Hepatic stellate cell (primary cell): ENCODE data around the gene CIB2.
A peak's percentile ranks its signal among the peaks of the same experiment; 100 is the strongest.

Experiments
- DNase-seq: peaks from one replicate; pipeline ENCODE4 v3.0.0; 2011; ENCODE audit warnings: low spot score

Gene CIB2

GRCh38 chr15:78149068-78149804 lies 18.0 kb upstream of the CIB2 start, which contains the start of gene IDH3A:
Gene IDH3A (plus strand): TSS chr15:78149362. CDS start chr15:78149404, 42 bp downstream.
- DNase-seq = peak; percentile 96

GRCh38 chr15:78148392-78149067 lies 17.3 kb upstream of the CIB2 start:
- DNase-seq = no peak

GRCh38 chr15:78147566-78147965 lies 16.3 kb upstream of the CIB2 start:
- DNase-seq = no peak

GRCh38 chr15:78146425-78147154 lies 15.3 kb upstream of the CIB2 start:
- DNase-seq = no peak

GRCh38 chr15:78142332-78142731 lies 11.1 kb upstream of the CIB2 start:
- DNase-seq = no peak

GRCh38 chr15:78140292-78140691 lies 9.0 kb upstream of the CIB2 start:
- DNase-seq = no peak

- no peak for DNase-seq
Measured at GRCh38 chr15:78139578-78139977, 8.3 kb upstream of the CIB2 start.

GRCh38 chr15:78133801-78134200 lies 2.6 kb upstream of the CIB2 start:
- DNase-seq = no peak

- DNase-seq = no peak
Measured at GRCh38 chr15:78130466-78131294, 565 bp downstream of the CIB2 start.

- no peak for DNase-seq
Measured at GRCh38 chr15:78129751-78130287, 1.4 kb downstream of the CIB2 start.

- DNase-seq = no peak
Measured at GRCh38 chr15:78129077-78129750, 2.0 kb downstream of the CIB2 start.

- no peak for DNase-seq
Measured at GRCh38 chr15:78127882-78128281, 3.4 kb downstream of the CIB2 start.

GRCh38 chr15:78125267-78125666 lies 6.0 kb downstream of the CIB2 start:
- DNase-seq = no peak

GRCh38 chr15:78120523-78120922 lies 10.7 kb downstream of the CIB2 start:
- no peak for DNase-seq

GRCh38 chr15:78112551-78112950 lies 18.7 kb downstream of the CIB2 start:
- no peak for DNase-seq

GRCh38 chr15:78111788-78112187 lies 19.5 kb downstream of the CIB2 start:
- no peak for DNase-seq

GRCh38 chr15:78110916-78111475 lies 20.2 kb downstream of the CIB2 start:
- DNase-seq = no peak

GRCh38 chr15:78110096-78110495 lies 21.1 kb downstream of the CIB2 start:
- no peak for DNase-seq

GRCh38 chr15:78109156-78109555 lies 22.1 kb downstream of the CIB2 start:
- no peak for DNase-seq

- peak; percentile 94 for DNase-seq
Measured at GRCh38 chr15:78108300-78109084, 22.8 kb downstream of the CIB2 start.
